K562 (cell line): ENCODE data around the gene AHCY. TPM values are rescaled to one million over a fixed set of nuclear protein-coding genes. Genes with fewer than 3 reads are reported as not detected.

Source experiments
- ATAC-seq: fragments of 200-7000 bp; cut with Tn5 transposase; 3 replicates; pipeline ENCODE4 v1.9.1; 2020; ENCODE audit warnings: moderate library complexity
- BruUV-seq: library from RNA; stranded (reverse); fragments of 400-500 nt; replicated peaks from 2 replicates; lab custom pipeline; 2021; lab: Mats Ljungman, UMichigan
- CTCF ChIA-PET: fragments of 300-600 bp; formaldehyde crosslinking; extraction: SDS; loops from one replicate; lab custom pipeline; 2021; ENCODE audit warnings: low intra/inter-chr PET ratio; lab: Yijun Ruan, JAX
- POLR2A ChIA-PET: fragments of 300-600, 350-650 bp; sonication (Branson Sonifier 250); formaldehyde crosslinking; extraction: SDS; loops from one replicate; lab custom pipeline; 2021; ENCODE audit warnings: antibody characterized with exemption, inconsistent platforms; lab: Yijun Ruan, JAX
- DNase-seq, 4 experiments: peaks; one replicate each; pipeline versions ENCODE4 v3.0.0 to v3.0.0-alpha.2; 2011 to 2018; ENCODE audit warnings: low spot score in 3 of 4, mixed read lengths in 3 of 4; ENCODE audit errors: extremely low read depth in 1 of 4
- FAIRE-seq: peaks from 2 replicates; lab custom pipeline; 2011; peaks lifted over from hg19 to GRCh38; lab: Jason Lieb, UNC
- H2AFZ ChIP-seq: 2 replicates; pipeline ENCODE4 v1.6.0; 2011; ENCODE audit warnings: low read depth, low read length, control low read depth, inconsistent platforms
- H3K27ac ChIP-seq: fragments of 200-600 bp; 3 replicates; pipeline ENCODE4 v1.8.0; 2011; ENCODE audit warnings: low read depth, mild to moderate bottlenecking, control low read depth, inconsistent platforms, low read length, moderate library complexity, mixed read lengths; ENCODE audit errors: extremely low read depth
- H3K27me3 ChIP-seq, 2 experiments: fragments of 300-600 bp in 1 of 2; 2 replicates in 1 of 2; 3 replicates in 1 of 2; pipeline versions ENCODE4 v1.6.0 to v1.8.0; 2011; ENCODE audit warnings: inconsistent platforms in 2 of 2, low read length in 2 of 2, mild to moderate bottlenecking in 1 of 2, mixed read lengths in 1 of 2, moderate library complexity in 1 of 2; ENCODE audit not compliant: control insufficient read depth in 2 of 2, insufficient read depth in 2 of 2
- H3K36me3 ChIP-seq: fragments of 300-600 bp; 3 replicates; pipeline ENCODE4 v1.8.0; 2011; ENCODE audit warnings: mild to moderate bottlenecking, low read length, inconsistent platforms; ENCODE audit not compliant: control insufficient read depth, insufficient read depth
- H3K4me1 ChIP-seq, 2 experiments: fragments of 200-600 bp in 1 of 2; replicated peaks in 1 of 2; 2 replicates in 1 of 2; 3 replicates in 1 of 2; pipeline versions ENCODE4 v1.5.1 to v1.8.0; 2011; ENCODE audit warnings: inconsistent platforms in 2 of 2, low read length in 2 of 2, mild to moderate bottlenecking in 1 of 2, mixed read lengths in 1 of 2, moderate library complexity in 1 of 2; ENCODE audit not compliant: control insufficient read depth in 2 of 2, insufficient read depth in 2 of 2
- H3K4me2 ChIP-seq: 2 replicates; pipeline ENCODE4 v1.6.1; 2011; ENCODE audit warnings: low read length, control low read depth, inconsistent platforms, mixed read lengths; ENCODE audit not compliant: insufficient read depth
- H3K4me3 ChIP-seq: fragments of 200-600 bp; sonication (generic), shearing (Covaris generic); 2 replicates; pipeline ENCODE4 v1.5.1; 2016; ENCODE audit warnings: control low read depth, inconsistent platforms
- H3K79me2 ChIP-seq: fragments of 200-600 bp; 3 replicates; pipeline ENCODE4 v1.8.0; 2011; ENCODE audit warnings: low read length, inconsistent platforms; ENCODE audit not compliant: control insufficient read depth, insufficient read depth
- H3K9ac ChIP-seq, 2 experiments: 2 replicates each; pipeline versions ENCODE4 v1.6.0 to v1.6.1; 2011; ENCODE audit warnings: low read depth in 2 of 2, low read length in 2 of 2, control low read depth in 1 of 2, inconsistent platforms in 1 of 2, mild to moderate bottlenecking in 1 of 2, mixed read lengths in 1 of 2; ENCODE audit not compliant: insufficient read depth in 1 of 2
- H3K9me1 ChIP-seq: one replicate; pipeline ENCODE4 v1.6.0; 2011; ENCODE audit warnings: inconsistent platforms, mild to moderate bottlenecking, low read length, moderate library complexity; ENCODE audit not compliant: control insufficient read depth, insufficient read depth
- H3K9me3 ChIP-seq: replicated peaks from 2 replicates; pipeline ENCODE4 v1.5.1; 2011; ENCODE audit warnings: low read depth, low read length, inconsistent platforms; ENCODE audit not compliant: control insufficient read depth, insufficient read depth
- H4K20me1 ChIP-seq: replicated peaks from 2 replicates; pipeline ENCODE4 v1.6.1; 2011; ENCODE audit warnings: low read length, inconsistent platforms, mixed read lengths; ENCODE audit not compliant: control insufficient read depth, insufficient read depth
- CHD2 ChIP-seq: IDR thresholded peaks from 2 replicates; pipeline ENCODE4 v1.6.1; 2011; ENCODE audit warnings: low read depth, low read length
- DPF2 ChIP-seq: fragments of 450-650 bp; IDR thresholded peaks from 2 replicates; pipeline ENCODE4 v1.6.1; 2016
- ERF ChIP-seq: fragments of 450-650 bp; formaldehyde crosslinking; IDR thresholded peaks from 2 replicates; pipeline ENCODE4 v1.4.0; 2020; ENCODE audit warnings: mild to moderate bottlenecking, mixed read lengths
- FOXM1 ChIP-seq, 2 experiments: fragments of 450-650 bp in 1 of 2; sonication (generic) in 1 of 2; formaldehyde crosslinking in 1 of 2; IDR thresholded peaks; 2 replicates each; pipeline versions ENCODE4 v1.6.1 to v1.9.0; 2017 to 2022; ENCODE audit warnings: low read depth in 2 of 2, mild to moderate bottlenecking in 2 of 2, missing genetic modification reagents in 1 of 2, moderate library complexity in 1 of 2
- LARP7 ChIP-seq: fragments of 450-650 bp; IDR thresholded peaks from 2 replicates; pipeline ENCODE4 v1.6.1; 2016
- MECOM ChIP-seq: fragments of 250-450 bp; sonication (Bioruptor Pico); IDR thresholded peaks from 2 replicates; pipeline ENCODE4 v1.8.0; 2022; ENCODE audit warnings: inconsistent platforms
- SREBF1 ChIP-seq: fragments of 150-350 bp; IDR thresholded peaks from 2 replicates; pipeline ENCODE4 v1.6.1; 2014; ENCODE audit warnings: antibody characterized with exemption, low read depth, low read length, borderline replicate concordance
- SREBF2 ChIP-seq: sonication (generic); formaldehyde crosslinking; IDR thresholded peaks from 2 replicates; pipeline ENCODE4 v1.4.0; 2020; ENCODE audit warnings: mild to moderate bottlenecking, missing genetic modification reagents
- ZNF133 ChIP-seq: fragments of 250-450 bp; sonication (Bioruptor Pico); IDR thresholded peaks from 2 replicates; pipeline ENCODE4 v1.4.0; 2020; ENCODE audit warnings: mild to moderate bottlenecking
- ZSCAN29 ChIP-seq: fragments of 450-650 bp; IDR thresholded peaks from 2 replicates; pipeline ENCODE4 v1.6.1; 2017
- WGBS: fragments of 100-300 bp; shearing (Covaris generic); methylation state at CpG from one replicate; pipeline ENCODE4 v1.1.6; 2016; ENCODE audit warnings: low coverage, mixed read lengths; ENCODE audit not compliant: insufficient coverage; ENCODE audit errors: missing lambda C conversion rate; 5-methylcytosine and 5-hydroxymethylcytosine counted together
- in situ Hi-C: fragments of 300-500 bp; cut with MboI; formaldehyde crosslinking; loops from 4 replicates; pipeline ENCODE4 v1.15.0; 2018; ENCODE audit warnings: inconsistent platforms, mixed read lengths
- intact Hi-C: fragments of 100-400 bp; cut with micrococcal nuclease; formaldehyde crosslinking; loops from 2 replicates; pipeline ENCODE4 v1.14.2; 2022
- polyA plus RNA-seq, 8 experiments: library from polyadenylated mRNA; depleted of rRNA in 4 of 8; stranded (reverse) in 5 of 8; unstranded in 3 of 8; fragments of >200 nt; fragmentation: Nextera tagmentation in 2 of 8; fragmentation: Illumina TruSeq in 1 of 8; extraction: Ambion mirVana in 2 of 8; extraction: Trizol in 1 of 8; gene quantifications; 2 replicates each; pipeline versions ENCODE4 v1.2.1 to v1.2.3, GENCODE V29; 2011 to 2014; ENCODE audit warnings: inconsistent platforms in 1 of 8, missing spikeins in 1 of 8
- total RNA-seq, 7 experiments: library from RNA; depleted of rRNA in 6 of 7; stranded (reverse); fragments of >200 nt in 6 of 7; fragmentation: Illumina TruSeq in 2 of 7; extraction: Trizol in 2 of 7; gene quantifications; 2 replicates each; pipeline versions ENCODE4 v1.2.1 to v1.2.3, GENCODE V29; 2011 to 2021; ENCODE audit warnings: low replicate concordance in 1 of 7
- TF ChIP-seq, protein P1 (sequence below), 2 experiments: fragments of 450-650 bp in 1 of 2; sonication (generic) in 1 of 2; formaldehyde crosslinking in 1 of 2; IDR thresholded peaks; 2 replicates each; pipeline versions ENCODE4 v1.7.1 to v1.9.0; 2016 to 2022; ENCODE audit warnings: inconsistent platforms in 1 of 2, mild to moderate bottlenecking in 1 of 2, missing genetic modification reagents in 1 of 2
- TF ChIP-seq, protein P2 (sequence below), 2 experiments: fragments of 200-800 bp in 1 of 2; sonication (Bioruptor generic) in 1 of 2; sonication (generic) in 1 of 2; formaldehyde crosslinking in 1 of 2; IDR thresholded peaks in 1 of 2; conservative IDR thresholded peaks in 1 of 2; 2 replicates each; pipeline versions ENCODE4 v1.5.0 to v1.6.1; 2016 to 2020; ENCODE audit warnings: missing compliant biosample characterization in 1 of 2, missing genetic modification characterization in 1 of 2, missing genetic modification reagents in 1 of 2

AHCY gene
- total and polyA plus RNA-seq, 9 of the 15 experiments (the other 6 are each of a cell fraction or from before 2014, with no cell fraction given): 82.5 to 269 (median 190) TPM

GRCh38 chr20:34302312-34302722 is 838 bp downstream of the AHCY start:
- H3K36me3 ChIP-seq: peaks cover 34% of the 10 kb centered on the region; the same call in 2 of the 3 replicates
- H3K27ac ChIP-seq: peak overlapping the region; percentile 92
- H3K9me1 ChIP-seq: no peaks in the 10 kb centered on the region
- no peaks in the 10 kb centered on the region for H3K9me3 ChIP-seq
- H3K79me2 ChIP-seq: peaks cover 55% of the 10 kb centered on the region
- peak overlapping the region; percentile 97 for H3K4me2 ChIP-seq
- peak overlapping the region; percentile 86 for H2AFZ ChIP-seq
- ATAC-seq: peak; percentile 5
- peak overlapping the region; percentile 96 for H3K4me3 ChIP-seq
- H4K20me1 ChIP-seq: 0 out of 2 replicates have a peak, but pooled peaks cover 3% of the 10 kb centered on the region
- no TSS peak for BruUV-seq
- peak overlapping the region; percentile 89 to 94 for H3K9ac ChIP-seq
- 0% methylated on average over 9 of the region's 9 CpGs for WGBS
- in situ Hi-C loops: loop anchor here (5.0 kb wide), 1 partner anchor 215 kb away; the partner anchor contains the start of gene DYNLRB1
- ChIA-PET POLR2A (interaction anchor here (0.6 to 1.8 kb wide), 6 partner anchors 10 to 522 kb away, joined by 3 to 9 read pairs (median 3); partner anchors contain the start of gene PIGU), CTCF (no interaction called here)
- intact Hi-C loops: loop anchor here (2.0 kb wide), 1 partner anchor 112 kb away; no protein-coding TSS in a partner anchor
- H3K4me1 ChIP-seq: peaks cover 22 to 34% of the 10 kb centered on the region in 2 experiments
- peak in 2 of 4 experiments; percentile 26 to 35 for DNase-seq
- FAIRE-seq: peak; percentile 57
- H3K27me3 ChIP-seq: no peaks in the 10 kb centered on the region
- TF ChIP-seq ZSCAN29: 0 out of 2 replicates have a peak, but pooled peaks have one; percentile 27
- no peak for TF ChIP-seq FOXM1 (IDR thresholded peaks at IDR 0.05; ENCODE audit: low read depth)
- peak; percentile 15; the same call in 1 of the 2 replicates for TF ChIP-seq FOXM1 (CRISPR knock-in tag; IDR thresholded peaks at IDR 0.05; ENCODE audit: low read depth)
- TF ChIP-seq MECOM: no peak
- no peak for TF ChIP-seq SREBF1
- no peak for TF ChIP-seq CHD2
- TF ChIP-seq SREBF2 (CRISPR knock-in tag): no peak
- TF ChIP-seq DPF2: peak; percentile 11; the same call in 1 of the 2 replicates
- no peak for TF ChIP-seq LARP7
- no peak for TF ChIP-seq ZNF133 (CRISPR knock-in tag)
- TF ChIP-seq, protein P1, sequence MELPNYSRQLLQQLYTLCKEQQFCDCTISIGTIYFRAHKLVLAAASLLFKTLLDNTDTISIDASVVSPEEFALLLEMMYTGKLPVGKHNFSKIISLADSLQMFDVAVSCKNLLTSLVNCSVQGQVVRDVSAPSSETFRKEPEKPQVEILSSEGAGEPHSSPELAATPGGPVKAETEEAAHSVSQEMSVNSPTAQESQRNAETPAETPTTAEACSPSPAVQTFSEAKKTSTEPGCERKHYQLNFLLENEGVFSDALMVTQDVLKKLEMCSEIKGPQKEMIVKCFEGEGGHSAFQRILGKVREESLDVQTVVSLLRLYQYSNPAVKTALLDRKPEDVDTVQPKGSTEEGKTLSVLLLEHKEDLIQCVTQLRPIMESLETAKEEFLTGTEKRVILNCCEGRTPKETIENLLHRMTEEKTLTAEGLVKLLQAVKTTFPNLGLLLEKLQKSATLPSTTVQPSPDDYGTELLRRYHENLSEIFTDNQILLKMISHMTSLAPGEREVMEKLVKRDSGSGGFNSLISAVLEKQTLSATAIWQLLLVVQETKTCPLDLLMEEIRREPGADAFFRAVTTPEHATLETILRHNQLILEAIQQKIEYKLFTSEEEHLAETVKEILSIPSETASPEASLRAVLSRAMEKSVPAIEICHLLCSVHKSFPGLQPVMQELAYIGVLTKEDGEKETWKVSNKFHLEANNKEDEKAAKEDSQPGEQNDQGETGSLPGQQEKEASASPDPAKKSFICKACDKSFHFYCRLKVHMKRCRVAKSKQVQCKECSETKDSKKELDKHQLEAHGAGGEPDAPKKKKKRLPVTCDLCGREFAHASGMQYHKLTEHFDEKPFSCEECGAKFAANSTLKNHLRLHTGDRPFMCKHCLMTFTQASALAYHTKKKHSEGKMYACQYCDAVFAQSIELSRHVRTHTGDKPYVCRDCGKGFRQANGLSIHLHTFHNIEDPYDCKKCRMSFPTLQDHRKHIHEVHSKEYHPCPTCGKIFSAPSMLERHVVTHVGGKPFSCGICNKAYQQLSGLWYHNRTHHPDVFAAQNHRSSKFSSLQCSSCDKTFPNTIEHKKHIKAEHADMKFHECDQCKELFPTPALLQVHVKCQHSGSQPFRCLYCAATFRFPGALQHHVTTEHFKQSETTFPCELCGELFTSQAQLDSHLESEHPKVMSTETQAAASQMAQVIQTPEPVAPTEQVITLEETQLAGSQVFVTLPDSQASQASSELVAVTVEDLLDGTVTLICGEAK (IDR thresholded peaks at IDR 0.05): peak; percentile 19; the same call in 1 of the 2 replicates
- TF ChIP-seq, protein P1 (CRISPR knock-in tag; IDR thresholded peaks at IDR 0.05): no peak
- TF ChIP-seq, protein P2, sequence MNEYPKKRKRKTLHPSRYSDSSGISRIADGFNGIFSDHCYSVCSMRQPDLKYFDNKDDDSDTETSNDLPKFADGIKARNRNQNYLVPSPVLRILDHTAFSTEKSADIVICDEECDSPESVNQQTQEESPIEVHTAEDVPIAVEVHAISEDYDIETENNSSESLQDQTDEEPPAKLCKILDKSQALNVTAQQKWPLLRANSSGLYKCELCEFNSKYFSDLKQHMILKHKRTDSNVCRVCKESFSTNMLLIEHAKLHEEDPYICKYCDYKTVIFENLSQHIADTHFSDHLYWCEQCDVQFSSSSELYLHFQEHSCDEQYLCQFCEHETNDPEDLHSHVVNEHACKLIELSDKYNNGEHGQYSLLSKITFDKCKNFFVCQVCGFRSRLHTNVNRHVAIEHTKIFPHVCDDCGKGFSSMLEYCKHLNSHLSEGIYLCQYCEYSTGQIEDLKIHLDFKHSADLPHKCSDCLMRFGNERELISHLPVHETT (CRISPR knock-in tag; conservative IDR thresholded peaks at IDR 0.05 in 1 of 2, IDR thresholded peaks at IDR 0.05 in 1 of 2): 0 out of 4 replicates have a peak, but pooled peaks of 1 of the 2 experiments have one; percentile 31
- TF ChIP-seq ERF (CRISPR knock-in tag): no peak
